Astrocyte (in vitro differentiated cells and primary cell): ENCODE data around the gene FBXL7. TPM values are rescaled to one million over a fixed set of nuclear protein-coding genes. Genes with fewer than 3 reads are reported as not detected.
A peak's percentile ranks its signal among the peaks of the same experiment; 100 is the strongest.

Experiments used
- DNase-seq: peaks from one replicate; pipeline ENCODE4 v3.0.0-alpha.2; 2010; ENCODE audit warnings: low read depth
- FAIRE-seq: peaks from 2 replicates; lab custom pipeline; 2011; peaks lifted over from hg19 to GRCh38; lab: Jason Lieb, UNC
- H2AFZ ChIP-seq: 2 replicates; pipeline ENCODE4 v1.6.0; 2012; ENCODE audit warnings: low read depth, low read length, inconsistent platforms
- H3K27ac ChIP-seq: 2 replicates; pipeline ENCODE4 v1.5.1; 2011; ENCODE audit warnings: low read depth, low read length, inconsistent platforms
- H3K27me3 ChIP-seq: 2 replicates; pipeline ENCODE4 v1.6.0; 2011; ENCODE audit warnings: low read length, inconsistent platforms; ENCODE audit not compliant: insufficient read depth
- H3K36me3 ChIP-seq: 2 replicates; pipeline ENCODE4 v1.5.1; 2011; ENCODE audit warnings: low read length, inconsistent platforms; ENCODE audit not compliant: insufficient read depth
- H3K4me1 ChIP-seq: 2 replicates; pipeline ENCODE4 v1.5.1; 2011; ENCODE audit warnings: low read length, inconsistent platforms; ENCODE audit not compliant: insufficient read depth
- H3K4me2 ChIP-seq: 2 replicates; pipeline ENCODE4 v1.6.0; 2012; ENCODE audit warnings: low read length, inconsistent platforms
- H3K4me3 ChIP-seq: 2 replicates; pipeline ENCODE4 v1.5.1; 2011; ENCODE audit warnings: low read depth, mild to moderate bottlenecking, low read length, inconsistent platforms; ENCODE audit not compliant: insufficient read depth
- H3K79me2 ChIP-seq: 2 replicates; pipeline ENCODE4 v1.6.0; 2012; ENCODE audit warnings: mild to moderate bottlenecking, low read length, inconsistent platforms; ENCODE audit not compliant: insufficient read depth
- H3K9ac ChIP-seq: 2 replicates; pipeline ENCODE4 v1.6.0; 2012; ENCODE audit warnings: mild to moderate bottlenecking, low read length, inconsistent platforms
- H3K9me3 ChIP-seq: 2 replicates; pipeline ENCODE4 v1.5.1; 2012; ENCODE audit warnings: low read depth, mild to moderate bottlenecking, low read length, inconsistent platforms; ENCODE audit not compliant: insufficient read depth
- H4K20me1 ChIP-seq: 2 replicates; pipeline ENCODE4 v1.6.0; 2012; ENCODE audit warnings: low read length, inconsistent platforms; ENCODE audit not compliant: insufficient read depth
- H3K27ac Mint-ChIP-seq: one replicate; pipeline ENCODE4 v1.8.0; 2021; ENCODE audit warnings: mild to moderate bottlenecking, mixed read lengths; ENCODE audit not compliant: unreplicated experiment
- H3K27me3 Mint-ChIP-seq: one replicate; pipeline ENCODE4 v1.8.0; 2021; ENCODE audit warnings: low read depth, mixed read lengths; ENCODE audit not compliant: unreplicated experiment
- H3K36me3 Mint-ChIP-seq: one replicate; pipeline ENCODE4 v1.8.0; 2021; ENCODE audit warnings: low read depth, mixed read lengths; ENCODE audit not compliant: unreplicated experiment
- H3K4me1 Mint-ChIP-seq: one replicate; pipeline ENCODE4 v1.8.0; 2021; ENCODE audit warnings: low read depth, mixed read lengths; ENCODE audit not compliant: unreplicated experiment
- H3K4me3 Mint-ChIP-seq: one replicate; pipeline ENCODE4 v1.8.0; 2021; ENCODE audit warnings: mild to moderate bottlenecking, moderate library complexity, mixed read lengths; ENCODE audit not compliant: unreplicated experiment
- H3K9me3 Mint-ChIP-seq: one replicate; pipeline ENCODE4 v1.8.0; 2021; ENCODE audit warnings: mild to moderate bottlenecking, mixed read lengths; ENCODE audit not compliant: unreplicated experiment
- EZH2 ChIP-seq: IDR thresholded peaks from 2 replicates; pipeline ENCODE4 v1.6.1; 2012; ENCODE audit warnings: mild to moderate bottlenecking, low read length, inconsistent platforms; ENCODE audit not compliant: insufficient read depth
- total RNA-seq: library from RNA; stranded (reverse); gene quantifications from 2 replicates; pipeline ENCODE4 v1.2.1, GENCODE V29; 2021
- TF ChIP-seq, protein P1 (sequence below): IDR thresholded peaks from 2 replicates; pipeline ENCODE4 v1.5.1; 2011; ENCODE audit warnings: low read depth, mild to moderate bottlenecking, inconsistent platforms, low read length, moderate library complexity; ENCODE audit not compliant: insufficient read depth

FBXL7 gene
- total RNA-seq, 1 donor from 2014 or later: 21.0 TPM

DNA sequence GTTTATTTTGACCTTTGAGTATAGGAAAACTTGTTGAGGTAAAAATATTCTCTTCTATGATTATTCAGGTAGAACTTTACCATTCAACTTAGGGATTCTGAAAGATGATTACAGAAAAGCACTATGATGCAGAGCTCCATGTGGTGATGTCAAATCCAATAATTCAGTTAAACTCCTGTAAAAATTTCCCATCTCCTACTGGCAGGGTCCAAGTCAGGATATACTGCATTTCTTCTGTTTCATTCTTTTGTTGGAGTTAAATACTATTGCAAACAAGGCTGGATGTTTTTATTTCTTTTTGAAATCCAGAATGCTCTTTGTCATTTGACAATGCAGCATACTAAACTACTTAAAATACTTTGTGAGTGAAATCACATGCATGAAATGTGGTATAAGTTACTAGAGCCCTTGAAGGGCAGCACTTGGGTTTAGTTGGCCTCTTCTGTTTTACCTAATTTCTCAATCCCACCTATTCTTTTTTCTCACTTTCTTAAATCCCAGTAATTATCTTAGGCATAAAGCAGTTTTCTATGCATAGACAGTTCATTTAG lies 204.5 kb downstream of the FBXL7 start:
- Histone ChIP-seq H3K79me2 (peaks cover 17% of the 10 kb centered on the region), H3K27me3 (no peaks in the 10 kb centered on the region), H3K27ac (no peak overlapping the region), H2AFZ (no peak overlapping the region), H4K20me1 (peaks cover 19% of the 10 kb centered on the region), H3K4me1 (peaks cover 2% of the 10 kb centered on the region), H3K4me2 (no peak overlapping the region), H3K36me3 (no peaks in the 10 kb centered on the region), H3K4me3 (no peak overlapping the region), H3K9ac (no peak overlapping the region), H3K9me3 (no peaks in the 10 kb centered on the region)
- Mint-ChIP-seq H3K27ac (no peak overlapping the region), H3K4me1 (peaks cover 24% of the 10 kb centered on the region), H3K4me3 (no peak overlapping the region), H3K36me3 (no peaks in the 10 kb centered on the region), H3K27me3 (no peaks in the 10 kb centered on the region), H3K9me3 (no peaks in the 10 kb centered on the region)
- FAIRE-seq (peak; percentile 76), DNase-seq (peak; percentile 52)
- TF ChIP-seq EZH2: no peak
- TF ChIP-seq, protein P1, sequence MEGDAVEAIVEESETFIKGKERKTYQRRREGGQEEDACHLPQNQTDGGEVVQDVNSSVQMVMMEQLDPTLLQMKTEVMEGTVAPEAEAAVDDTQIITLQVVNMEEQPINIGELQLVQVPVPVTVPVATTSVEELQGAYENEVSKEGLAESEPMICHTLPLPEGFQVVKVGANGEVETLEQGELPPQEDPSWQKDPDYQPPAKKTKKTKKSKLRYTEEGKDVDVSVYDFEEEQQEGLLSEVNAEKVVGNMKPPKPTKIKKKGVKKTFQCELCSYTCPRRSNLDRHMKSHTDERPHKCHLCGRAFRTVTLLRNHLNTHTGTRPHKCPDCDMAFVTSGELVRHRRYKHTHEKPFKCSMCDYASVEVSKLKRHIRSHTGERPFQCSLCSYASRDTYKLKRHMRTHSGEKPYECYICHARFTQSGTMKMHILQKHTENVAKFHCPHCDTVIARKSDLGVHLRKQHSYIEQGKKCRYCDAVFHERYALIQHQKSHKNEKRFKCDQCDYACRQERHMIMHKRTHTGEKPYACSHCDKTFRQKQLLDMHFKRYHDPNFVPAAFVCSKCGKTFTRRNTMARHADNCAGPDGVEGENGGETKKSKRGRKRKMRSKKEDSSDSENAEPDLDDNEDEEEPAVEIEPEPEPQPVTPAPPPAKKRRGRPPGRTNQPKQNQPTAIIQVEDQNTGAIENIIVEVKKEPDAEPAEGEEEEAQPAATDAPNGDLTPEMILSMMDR: no peak

DNA sequence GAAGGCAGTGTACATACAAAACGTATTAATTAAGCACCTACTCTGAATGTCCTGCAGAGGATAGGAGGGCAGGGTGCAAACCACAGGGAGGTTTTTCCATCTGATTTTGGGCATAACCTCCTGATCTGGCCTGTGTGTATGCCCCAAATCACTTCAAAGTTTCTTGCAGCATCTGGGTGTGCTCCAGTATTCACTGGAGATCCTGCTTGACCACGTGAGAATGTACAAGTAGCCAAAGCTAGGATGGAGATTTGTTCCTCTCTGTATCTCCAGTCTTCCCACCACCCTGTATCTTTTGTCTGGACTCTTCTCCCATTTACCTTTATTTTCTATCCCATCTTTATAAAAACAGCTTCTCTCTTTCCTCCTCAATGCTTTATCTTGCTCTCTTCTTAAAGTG lies 207.7 kb downstream of the FBXL7 start:
- Histone ChIP-seq H3K79me2 (peaks cover 15% of the 10 kb centered on the region), H3K9me3 (no peaks in the 10 kb centered on the region), H3K9ac (no peak overlapping the region), H3K27ac (no peak overlapping the region), H3K4me3 (no peak overlapping the region), H4K20me1 (peaks cover 29% of the 10 kb centered on the region), H2AFZ (no peak overlapping the region), H3K4me2 (no peak overlapping the region), H3K36me3 (no peaks in the 10 kb centered on the region), H3K4me1 (no peaks in the 10 kb centered on the region), H3K27me3 (no peaks in the 10 kb centered on the region)
- Mint-ChIP-seq H3K27me3 (no peaks in the 10 kb centered on the region), H3K4me3 (no peak overlapping the region), H3K27ac (no peak overlapping the region), H3K36me3 (peaks cover 5% of the 10 kb centered on the region), H3K9me3 (peaks cover 1% of the 10 kb centered on the region), H3K4me1 (peaks cover 14% of the 10 kb centered on the region)
- no peak for DNase-seq
- TF ChIP-seq EZH2: no peak
- TF ChIP-seq, protein P1: no peak
- no peak for FAIRE-seq

DNA sequence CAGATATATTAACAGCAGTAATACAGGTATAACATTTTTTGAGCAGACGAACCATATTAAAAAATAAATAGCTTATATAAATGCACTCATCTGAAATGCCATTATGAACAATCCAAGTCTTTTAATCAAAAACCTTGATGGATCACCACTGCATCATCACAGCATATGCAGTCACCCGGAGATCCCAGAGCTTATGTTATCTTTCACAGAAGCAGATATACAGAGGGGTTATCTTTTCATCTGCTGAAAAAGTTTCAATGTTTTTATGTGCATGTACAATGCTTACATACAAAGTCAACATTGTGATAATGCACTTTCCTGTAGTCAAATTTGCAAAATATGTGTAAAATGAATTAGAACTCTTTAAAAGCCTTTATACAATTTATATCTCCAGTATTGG lies 211.9 kb downstream of the FBXL7 start:
- Histone ChIP-seq H3K9me3 (no peaks in the 10 kb centered on the region), H3K4me2 (no peak overlapping the region), H3K4me1 (peaks cover 2% of the 10 kb centered on the region), H3K27me3 (no peaks in the 10 kb centered on the region), H3K4me3 (no peak overlapping the region), H3K36me3 (no peaks in the 10 kb centered on the region), H3K79me2 (peaks cover 12% of the 10 kb centered on the region), H2AFZ (no peak overlapping the region), H3K27ac (no peak overlapping the region), H4K20me1 (peaks cover 40% of the 10 kb centered on the region), H3K9ac (no peak overlapping the region)
- FAIRE-seq (no peak), DNase-seq (no peak)
- H3K4me3 Mint-ChIP-seq: no peak overlapping the region
- no peaks in the 10 kb centered on the region for H3K27me3 Mint-ChIP-seq
- H3K27ac Mint-ChIP-seq: no peak overlapping the region
- TF ChIP-seq EZH2: no peak
- H3K36me3 Mint-ChIP-seq: peaks cover 5% of the 10 kb centered on the region
- H3K4me1 Mint-ChIP-seq: peaks cover 5% of the 10 kb centered on the region
- peaks cover 1% of the 10 kb centered on the region for H3K9me3 Mint-ChIP-seq
